Activated T-cell treated with anti-CD3 and anti-CD28 coated beads, Interleukin-2, amount 50 U/mL, for 72 hours (primary cell): ENCODE data around the gene GPC6. TPM values are rescaled to one million over a fixed set of nuclear protein-coding genes. Genes with fewer than 3 reads are reported as not detected.

Source experiments
- ATAC-seq, 2 donors: fragments of 150-1000 bp; cut with Tn5 transposase; replicated peaks in 1 of 2; 2 replicates each; pipeline ENCODE4 v1.10.0; 2021; ENCODE audit warnings: moderate library complexity in 2 of 2, mild to moderate bottlenecking in 1 of 2
- DNase-seq, 2 donors: peaks; one replicate each; pipeline ENCODE4 v3.0.0; 2021 to 2022; ENCODE audit warnings: mixed read lengths in 1 of 2
- H3K27ac Mint-ChIP-seq: one replicate; pipeline ENCODE4 v1.8.0; 2022; ENCODE audit warnings: mild to moderate bottlenecking, moderate library complexity, mixed read lengths
- H3K27me3 Mint-ChIP-seq: one replicate; pipeline ENCODE4 v1.8.0; 2022; ENCODE audit warnings: low read depth, mixed read lengths
- H3K36me3 Mint-ChIP-seq, 2 donors: one replicate each; pipeline ENCODE4 v1.8.0; 2022; ENCODE audit warnings: mixed read lengths in 2 of 2, mild to moderate bottlenecking in 1 of 2; ENCODE audit not compliant: insufficient read depth in 2 of 2
- H3K4me1 Mint-ChIP-seq: one replicate; pipeline ENCODE4 v1.8.0; 2022; ENCODE audit warnings: low read depth, mixed read lengths
- H3K4me3 Mint-ChIP-seq, 2 donors: one replicate each; pipeline ENCODE4 v1.8.0; 2022; ENCODE audit warnings: mild to moderate bottlenecking in 2 of 2, mixed read lengths in 2 of 2, moderate library complexity in 2 of 2
- H3K9me3 Mint-ChIP-seq, 2 donors: one replicate each; pipeline ENCODE4 v1.8.0; 2022; ENCODE audit warnings: mixed read lengths in 2 of 2
- total RNA-seq, 2 donors: library from RNA; stranded (reverse); gene quantifications; one replicate each; pipeline ENCODE4 v1.2.3, GENCODE V29; 2022

Gene GPC6
- total RNA-seq, 2 donors from 2014 or later = not detected

- no peak for ATAC-seq
- no peaks in the 10 kb centered on the region for H3K36me3 Mint-ChIP-seq
- H3K4me3 Mint-ChIP-seq = no peak overlapping the region
- no peak for DNase-seq
- H3K27me3 Mint-ChIP-seq = no peaks in the 10 kb centered on the region
- no peak overlapping the region for H3K27ac Mint-ChIP-seq
- H3K4me1 Mint-ChIP-seq = no peaks in the 10 kb centered on the region
- no peaks in the 10 kb centered on the region for H3K9me3 Mint-ChIP-seq
Measured at GRCh38 chr13:94139393-94139995, 912.9 kb downstream of the GPC6 start.

DNA sequence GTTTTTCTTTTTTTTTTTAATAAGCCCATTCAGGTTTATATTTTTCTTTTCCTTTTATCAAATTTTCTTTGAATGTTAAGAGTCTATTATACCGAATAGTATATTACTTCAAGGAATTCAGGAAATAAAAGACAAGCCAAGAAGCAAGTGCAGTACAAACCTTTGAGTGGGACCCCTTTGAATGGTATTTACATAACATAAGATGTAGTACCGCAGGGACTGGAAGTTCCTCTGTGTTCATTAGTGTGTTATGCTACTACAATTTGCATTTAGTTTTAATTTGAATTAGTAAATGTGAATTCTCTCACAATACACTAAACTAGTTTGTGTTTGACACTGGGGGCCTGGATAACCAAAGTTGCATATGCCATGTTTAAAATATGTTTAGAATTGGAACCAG is 913.4 kb downstream of the GPC6 start:
- no peaks in the 10 kb centered on the region for H3K36me3 Mint-ChIP-seq
- H3K4me1 Mint-ChIP-seq = no peaks in the 10 kb centered on the region

DNA sequence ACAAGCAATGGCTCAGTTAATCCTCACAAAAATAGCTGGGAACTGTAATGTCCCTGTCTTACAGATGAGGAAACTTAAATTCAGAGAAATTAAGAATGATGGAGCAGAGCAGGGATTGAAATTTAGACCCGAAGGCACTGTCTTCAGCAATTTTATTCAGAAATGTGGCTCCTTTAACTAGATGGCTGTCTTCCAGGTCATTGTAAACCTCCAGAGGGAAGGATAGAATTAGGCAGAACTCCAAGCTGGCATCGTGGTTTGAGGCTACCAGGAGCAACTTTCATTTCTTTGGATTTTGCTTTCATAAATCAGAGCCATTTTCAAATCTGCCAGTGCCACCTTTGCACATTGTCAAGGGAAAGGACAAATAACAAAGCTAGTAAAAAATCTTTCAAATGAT is 913.9 kb downstream of the GPC6 start:
- Mint-ChIP-seq H3K36me3 (no peaks in the 10 kb centered on the region), H3K4me3 (no peak overlapping the region), H3K27me3 (no peaks in the 10 kb centered on the region), H3K9me3 (no peaks in the 10 kb centered on the region), H3K27ac (no peak overlapping the region), H3K4me1 (no peaks in the 10 kb centered on the region)
- DNase-seq (no peak), ATAC-seq (no peak)

More for the DNA sequence above, 913.4 kb downstream of the GPC6 start:
- Mint-ChIP-seq H3K27ac (no peak overlapping the region), H3K4me3 (no peak overlapping the region), H3K27me3 (no peaks in the 10 kb centered on the region), H3K9me3 (no peaks in the 10 kb centered on the region)
- no peak for DNase-seq
- no peak for ATAC-seq

DNA sequence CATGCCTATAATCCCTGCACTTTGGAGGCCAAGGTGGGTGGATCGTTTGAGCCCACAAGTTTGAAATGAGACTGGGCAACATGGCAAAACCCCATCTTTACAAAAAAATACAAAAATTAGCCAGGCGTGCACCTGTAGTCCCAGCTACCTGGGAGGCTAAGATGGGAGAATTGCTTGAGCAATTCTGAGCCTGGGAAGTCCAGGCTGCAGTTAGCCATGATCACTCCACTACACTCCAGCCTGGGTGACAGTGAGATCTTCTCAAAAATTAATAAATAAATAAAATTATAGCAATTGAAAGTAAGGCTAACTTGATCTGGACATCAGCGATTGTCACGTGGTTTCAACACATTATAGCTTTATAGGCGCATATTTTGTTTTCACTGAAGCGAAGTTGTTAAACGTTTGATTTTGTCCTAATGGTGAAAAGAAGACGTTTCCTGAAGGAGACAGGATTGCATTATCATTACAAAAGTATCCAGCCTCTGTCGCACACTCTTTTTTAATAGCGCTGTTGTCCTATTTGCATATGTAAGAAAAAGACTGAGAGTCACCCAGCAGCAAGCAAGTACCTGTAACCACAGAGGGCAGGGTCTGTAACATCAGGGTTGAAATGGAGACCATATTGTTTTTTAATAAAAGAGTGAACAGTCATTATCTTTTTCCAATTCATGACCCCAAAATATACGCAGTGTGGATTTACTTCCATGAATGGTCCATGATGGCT is 917.2 kb downstream of the GPC6 start:
- DNase-seq (no peak), ATAC-seq (no peak)
- Mint-ChIP-seq H3K36me3 (no peaks in the 10 kb centered on the region), H3K27me3 (no peaks in the 10 kb centered on the region), H3K4me1 (no peaks in the 10 kb centered on the region), H3K4me3 (no peak overlapping the region), H3K9me3 (no peaks in the 10 kb centered on the region), H3K27ac (no peak overlapping the region)

DNA sequence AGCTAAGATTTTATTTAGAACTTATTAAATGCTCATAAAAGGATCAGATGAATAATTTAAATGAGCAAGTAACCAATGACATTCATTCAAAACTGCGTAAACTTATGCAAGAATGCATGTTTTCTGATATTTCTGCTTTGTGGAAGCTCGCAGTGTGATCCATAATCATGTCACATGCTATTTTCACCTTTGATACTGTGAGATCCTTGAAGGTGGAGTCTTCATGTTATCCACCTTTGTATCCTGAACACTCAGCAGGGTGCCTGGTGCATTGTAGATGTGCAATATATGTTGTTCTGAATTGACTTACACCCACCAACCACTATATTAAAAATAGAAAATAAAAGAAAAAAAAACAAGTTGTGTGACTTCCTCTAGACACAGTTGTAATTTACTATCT is 919.4 kb downstream of the GPC6 start:
- DNase-seq (no peak), ATAC-seq (no peak)
- Mint-ChIP-seq H3K36me3 (no peaks in the 10 kb centered on the region), H3K4me3 (no peak overlapping the region), H3K27ac (no peak overlapping the region), H3K9me3 (no peaks in the 10 kb centered on the region), H3K4me1 (no peaks in the 10 kb centered on the region), H3K27me3 (peaks cover 10% of the 10 kb centered on the region)

GRCh38 chr13:94153586-94153985 is 927.0 kb downstream of the GPC6 start:
- Mint-ChIP-seq H3K27me3 (peaks cover 25% of the 10 kb centered on the region), H3K9me3 (peaks cover 2 to 3% of the 10 kb centered on the region in 2 donors), H3K4me3 (no peak overlapping the region), H3K4me1 (no peaks in the 10 kb centered on the region), H3K36me3 (no peaks in the 10 kb centered on the region), H3K27ac (no peak overlapping the region)
- DNase-seq (no peak), ATAC-seq (no peak)

- H3K4me3 Mint-ChIP-seq = no peak overlapping the region
Measured at GRCh38 chr13:94154367-94154766, 927.8 kb downstream of the GPC6 start.

GRCh38 chr13:94157705-94158218 is 931.2 kb downstream of the GPC6 start:
- no peak for DNase-seq
- H3K36me3 Mint-ChIP-seq = no peaks in the 10 kb centered on the region
- H3K4me1 Mint-ChIP-seq = no peaks in the 10 kb centered on the region
- H3K27ac Mint-ChIP-seq = no peak overlapping the region
- ATAC-seq = no peak
- peaks cover 4 to 6% of the 10 kb centered on the region in 2 donors for H3K9me3 Mint-ChIP-seq
- H3K27me3 Mint-ChIP-seq = peaks cover 15% of the 10 kb centered on the region
- H3K4me3 Mint-ChIP-seq = no peak overlapping the region

More at GRCh38 chr13:94154367-94154766, 927.8 kb downstream of the GPC6 start:
- ATAC-seq = no peak
- Mint-ChIP-seq H3K27me3 (peaks cover 25% of the 10 kb centered on the region), H3K27ac (no peak overlapping the region), H3K9me3 (peaks cover 2 to 3% of the 10 kb centered on the region in 2 donors), H3K4me1 (no peaks in the 10 kb centered on the region), H3K36me3 (no peaks in the 10 kb centered on the region)
- no peak for DNase-seq

GRCh38 chr13:94160875-94161274 is 934.3 kb downstream of the GPC6 start:
- no peaks in the 10 kb centered on the region for H3K4me1 Mint-ChIP-seq
- no peak overlapping the region for H3K4me3 Mint-ChIP-seq
- ATAC-seq = no peak
- no peak overlapping the region for H3K27ac Mint-ChIP-seq
- no peaks in the 10 kb centered on the region for H3K36me3 Mint-ChIP-seq
- peaks cover 3% of the 10 kb centered on the region for H3K27me3 Mint-ChIP-seq
- DNase-seq = no peak
- peaks cover 4 to 6% of the 10 kb centered on the region in 2 donors for H3K9me3 Mint-ChIP-seq

DNA sequence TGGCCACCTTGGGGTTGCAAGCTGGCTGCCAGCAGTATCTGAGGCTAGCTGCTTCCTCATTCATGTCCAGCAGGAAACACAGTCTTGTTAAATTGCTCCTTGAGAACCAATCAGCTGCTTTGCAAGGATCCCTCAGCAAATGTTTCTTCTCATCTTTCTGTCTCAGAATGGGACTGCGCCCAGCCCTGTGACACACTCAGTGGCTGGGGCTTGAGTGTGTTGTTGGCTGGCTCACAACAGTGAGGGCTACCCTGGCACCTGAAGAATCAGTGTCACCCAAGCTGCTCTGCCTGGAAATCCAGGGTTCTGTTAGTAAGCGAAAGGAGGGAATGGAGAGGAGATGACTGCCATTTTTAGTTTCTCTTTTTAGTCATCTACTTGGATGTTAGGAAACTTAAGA is 935.7 kb downstream of the GPC6 start:
- ATAC-seq = no peak
- H3K4me3 Mint-ChIP-seq = no peak overlapping the region

GRCh38 chr13:94163535-94163934 is 936.9 kb downstream of the GPC6 start:
- Mint-ChIP-seq H3K36me3 (no peaks in the 10 kb centered on the region), H3K9me3 (peaks cover 3% of the 10 kb centered on the region in 2 donors), H3K4me1 (no peaks in the 10 kb centered on the region), H3K4me3 (no peak overlapping the region), H3K27ac (no peak overlapping the region), H3K27me3 (no peaks in the 10 kb centered on the region)
- DNase-seq (no peak), ATAC-seq (no peak)

More for the DNA sequence above, 935.7 kb downstream of the GPC6 start:
- Mint-ChIP-seq H3K4me1 (no peaks in the 10 kb centered on the region), H3K36me3 (no peaks in the 10 kb centered on the region), H3K9me3 (peaks cover 3 to 4% of the 10 kb centered on the region in 2 donors), H3K27me3 (no peaks in the 10 kb centered on the region), H3K27ac (no peak overlapping the region)
- no peak for DNase-seq

GRCh38 chr13:94168783-94169453 is 942.3 kb downstream of the GPC6 start:
- ATAC-seq (no peak), DNase-seq (no peak)
- H3K27me3 Mint-ChIP-seq = peaks cover 8% of the 10 kb centered on the region

GRCh38 chr13:94169454-94170144 is 943.0 kb downstream of the GPC6 start:
- H3K4me1 Mint-ChIP-seq = no peaks in the 10 kb centered on the region
- no peak overlapping the region for H3K4me3 Mint-ChIP-seq
- no peak overlapping the region for H3K27ac Mint-ChIP-seq
- ATAC-seq (no peak), DNase-seq (no peak)
- H3K36me3 Mint-ChIP-seq = no peaks in the 10 kb centered on the region
- H3K9me3 Mint-ChIP-seq = peaks cover 0 to 2% of the 10 kb centered on the region in 2 donors
- peaks cover 8% of the 10 kb centered on the region for H3K27me3 Mint-ChIP-seq

More at GRCh38 chr13:94168783-94169453, 942.3 kb downstream of the GPC6 start:
- Mint-ChIP-seq H3K27ac (no peak overlapping the region), H3K9me3 (peaks cover 0 to 2% of the 10 kb centered on the region in 2 donors), H3K4me1 (no peaks in the 10 kb centered on the region), H3K4me3 (no peak overlapping the region), H3K36me3 (no peaks in the 10 kb centered on the region)
